ENCODE data around the gene COL20A1. TPM values are rescaled to one million over a fixed set of nuclear protein-coding genes. Genes with fewer than 3 reads are reported as not detected.
"Not testable (repeated sequence)": the region's sequence is repeated elsewhere in the genome, so short reads cannot be mapped to it uniquely, and the experiment has no call there.

Gene COL20A1
- total and polyA plus RNA-seq, 3 experiments from 2014 or later: 0.04 TPM; not detected in 2

DNA sequence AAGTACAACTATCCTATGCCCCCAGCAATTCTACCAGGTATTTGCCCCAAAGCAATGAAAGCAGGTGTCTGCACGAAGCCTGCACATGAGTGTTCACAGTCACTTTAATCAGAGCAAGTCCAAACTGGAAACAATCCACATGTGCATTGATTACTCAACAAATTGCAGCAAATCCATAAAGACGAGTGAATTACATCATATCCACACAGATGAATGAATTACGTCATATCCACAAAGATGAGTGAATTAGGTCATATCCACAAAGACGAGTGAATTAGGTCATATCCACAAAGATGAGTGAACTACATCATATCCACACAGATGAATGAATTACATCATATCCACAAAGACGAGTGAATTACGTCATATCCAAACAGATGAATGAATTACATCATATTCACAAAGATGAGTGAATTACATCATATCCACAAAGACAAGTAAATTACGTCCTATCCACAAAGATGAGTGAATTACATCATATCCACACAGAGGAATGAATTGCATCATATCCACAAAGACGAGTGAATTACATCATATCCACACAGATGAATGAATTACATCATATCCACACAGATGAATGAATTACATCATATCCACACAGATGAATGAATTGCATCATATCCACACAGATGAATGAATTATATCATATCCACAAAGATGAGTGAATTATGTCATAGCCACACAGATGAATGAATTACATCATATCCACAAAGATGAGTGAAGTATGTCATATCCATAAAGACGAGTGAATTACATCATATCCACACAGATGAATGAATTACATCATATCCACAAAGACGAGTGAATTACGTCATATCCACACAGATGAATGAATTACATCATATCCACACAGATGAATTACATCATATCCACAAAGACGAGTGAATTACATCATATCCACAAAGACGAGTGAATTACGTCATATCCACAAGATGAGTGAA is 46.4 kb downstream of the COL20A1 start:
- H3K9me3 ChIP-seq (ENCODE audit: low read length); H3K4me1 ChIP-seq (ENCODE audit: insufficient read depth, low read length); CTCF ChIA-PET; DNase-seq; POLR2A ChIA-PET; H3K4me1 Mint-ChIP-seq; H3K36me3 Mint-ChIP-seq; H3K9me3 Mint-ChIP-seq; H3K27ac ChIP-seq (ENCODE audit: low read depth, low read length); H3K4me3 Mint-ChIP-seq; H3K27me3 ChIP-seq (ENCODE audit: insufficient read depth, low read length, poor library complexity, severe bottlenecking); H3K4me3 ChIP-seq (ENCODE audit: low read length); H3K27ac Mint-ChIP-seq; H3K36me3 ChIP-seq (ENCODE audit: insufficient read depth, low read length): not testable (repeated sequence)
- H3K27me3 Mint-ChIP-seq: peaks cover 6 to 47% of the 10 kb centered on the region in 2 donors

DNA sequence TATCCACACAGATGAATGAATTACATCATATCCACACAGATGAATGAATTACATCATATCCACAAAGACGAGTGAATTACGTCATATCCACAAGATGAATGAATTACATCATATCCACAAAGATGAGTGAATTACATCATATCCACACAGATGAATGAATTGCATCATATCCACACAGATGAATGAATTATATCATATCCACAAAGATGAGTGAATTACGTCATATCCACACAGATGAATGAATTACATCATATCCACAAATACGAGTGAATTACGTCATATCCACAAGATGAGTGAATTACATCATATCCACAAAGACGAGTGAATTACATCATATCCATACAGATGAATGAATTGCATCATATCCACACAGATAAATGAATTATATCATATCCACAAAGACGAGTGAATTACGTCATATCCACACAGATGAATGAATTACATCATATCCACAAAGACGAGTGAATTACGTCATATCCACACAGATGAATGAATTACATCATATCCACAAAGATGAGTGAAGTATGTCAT is 47.2 kb downstream of the COL20A1 start:
- H3K27ac Mint-ChIP-seq; H3K27ac ChIP-seq (ENCODE audit: low read depth, low read length); H3K9me3 Mint-ChIP-seq: not testable (repeated sequence)

DNA sequence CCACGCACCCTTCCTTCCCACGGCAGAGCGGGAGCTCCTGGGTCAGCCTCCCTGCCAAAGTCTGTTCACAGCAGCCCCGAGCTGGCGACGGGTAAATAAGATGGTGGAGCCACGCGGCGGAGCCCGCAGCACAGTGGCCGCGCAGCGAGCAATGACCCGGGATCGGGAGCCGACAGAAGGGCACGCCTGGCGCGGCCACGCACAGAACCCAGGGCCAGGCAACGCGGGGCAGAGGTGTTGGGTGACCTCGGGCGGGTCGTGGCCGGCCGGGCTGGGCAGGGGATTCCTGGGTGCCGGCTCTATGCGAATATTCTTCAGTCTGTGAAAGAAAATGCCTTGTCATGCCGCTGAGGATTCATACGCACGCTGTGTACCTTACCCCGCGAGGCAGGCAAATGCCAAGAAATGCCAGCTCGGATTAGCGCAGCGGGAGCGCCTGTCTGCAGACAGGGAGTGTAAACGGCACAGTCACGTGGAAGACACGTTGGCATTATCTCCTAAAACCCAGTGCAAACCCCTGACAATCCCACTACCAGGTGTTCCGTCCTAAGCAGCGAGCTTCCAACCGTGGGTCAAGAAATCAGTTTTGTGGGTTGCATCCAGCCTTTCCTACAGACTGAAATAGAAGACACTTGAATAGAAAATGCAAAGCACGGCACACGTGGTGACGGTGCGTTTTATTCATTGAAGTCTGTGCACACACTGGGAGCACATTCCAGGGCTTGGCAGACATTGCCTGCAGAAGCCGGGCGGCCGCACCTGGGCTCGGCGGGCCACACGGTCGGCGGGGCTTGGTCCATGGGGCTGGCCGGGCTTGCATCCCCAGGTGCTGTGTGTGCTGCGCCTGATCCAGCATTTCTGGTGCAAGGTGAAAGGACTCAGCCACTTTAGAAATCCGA is 49.8 kb downstream of the COL20A1 start:
- ChIA-PET CTCF (no interaction called here), POLR2A (no interaction called here)
- Mint-ChIP-seq H3K4me3 (no peak overlapping the region), H3K9me3 (no peaks in the 10 kb centered on the region), H3K27me3 (peaks cover 0 to 26% of the 10 kb centered on the region in 2 donors), H3K4me1 (no peaks in the 10 kb centered on the region), H3K27ac (no peak overlapping the region), H3K36me3 (no peaks in the 10 kb centered on the region)
- Histone ChIP-seq H3K36me3 (ENCODE audit: insufficient read depth, low read length) (no peaks in the 10 kb centered on the region), H3K27me3 (ENCODE audit: insufficient read depth, low read length, poor library complexity, severe bottlenecking) (no peaks in the 10 kb centered on the region), H3K27ac (ENCODE audit: low read depth, low read length) (no peak overlapping the region), H3K4me3 (ENCODE audit: low read length) (no peak overlapping the region), H3K4me1 (ENCODE audit: insufficient read depth, low read length) (no peaks in the 10 kb centered on the region), H3K9me3 (ENCODE audit: low read length) (no peaks in the 10 kb centered on the region)
- DNase-seq: no peak

More for the DNA sequence above, 47.2 kb downstream of the COL20A1 start:
- DNase-seq; H3K27me3 ChIP-seq (ENCODE audit: insufficient read depth, low read length, poor library complexity, severe bottlenecking); H3K9me3 ChIP-seq (ENCODE audit: low read length); H3K4me1 ChIP-seq (ENCODE audit: insufficient read depth, low read length); H3K36me3 Mint-ChIP-seq; H3K4me3 ChIP-seq (ENCODE audit: low read length); H3K4me3 Mint-ChIP-seq; POLR2A ChIA-PET; H3K4me1 Mint-ChIP-seq; H3K36me3 ChIP-seq (ENCODE audit: insufficient read depth, low read length); CTCF ChIA-PET: not testable (repeated sequence)
- peaks cover 4 to 44% of the 10 kb centered on the region in 2 donors for H3K27me3 Mint-ChIP-seq

DNA sequence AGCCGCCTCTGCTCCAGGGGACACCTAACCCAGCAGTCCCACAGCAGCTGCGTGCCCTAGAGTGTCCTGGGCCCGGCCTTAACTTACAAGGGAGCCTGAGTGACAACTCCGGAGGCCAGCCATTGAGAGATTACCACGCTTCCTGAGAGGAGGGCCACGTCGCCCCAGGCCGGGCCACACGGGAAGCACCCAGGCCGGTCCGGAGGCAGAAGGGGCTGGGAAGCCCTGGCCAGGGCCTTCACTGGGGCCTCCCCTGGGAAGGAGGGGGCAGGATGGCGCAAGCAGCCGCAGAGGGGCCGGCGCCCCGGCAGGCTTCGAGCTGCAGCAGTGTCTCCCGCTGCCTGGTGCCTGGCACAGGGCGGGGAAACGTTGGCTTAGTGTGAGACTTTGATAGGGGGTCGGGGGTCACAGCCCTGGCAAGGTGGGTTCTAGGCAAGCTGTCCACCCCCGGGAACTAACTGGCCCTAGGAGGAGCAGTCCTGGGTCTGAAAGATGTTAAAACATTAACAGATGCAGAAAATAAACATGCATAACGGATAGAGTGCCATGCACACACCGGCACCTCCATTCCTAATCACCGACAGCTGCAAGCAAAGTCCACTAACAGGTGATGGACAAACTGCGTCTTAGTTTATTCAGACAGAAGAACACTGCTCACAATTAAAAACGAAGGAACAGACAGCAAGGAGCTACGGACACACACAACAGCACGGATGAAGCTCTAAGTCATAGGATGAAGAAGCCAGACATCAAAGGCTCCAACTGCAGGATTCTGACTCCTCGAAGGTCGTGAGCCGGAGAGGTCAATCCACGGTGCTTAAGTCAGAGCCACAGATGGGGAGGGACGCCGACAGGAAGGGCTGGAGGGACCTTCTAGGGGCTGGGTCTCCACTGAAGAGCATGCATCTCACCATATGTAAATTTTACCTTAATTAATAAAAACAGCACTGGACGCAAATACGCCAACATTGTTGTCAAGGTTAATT is 50.8 kb downstream of the COL20A1 start:
- ChIA-PET POLR2A (no interaction called here), CTCF (no interaction called here)

DNA sequence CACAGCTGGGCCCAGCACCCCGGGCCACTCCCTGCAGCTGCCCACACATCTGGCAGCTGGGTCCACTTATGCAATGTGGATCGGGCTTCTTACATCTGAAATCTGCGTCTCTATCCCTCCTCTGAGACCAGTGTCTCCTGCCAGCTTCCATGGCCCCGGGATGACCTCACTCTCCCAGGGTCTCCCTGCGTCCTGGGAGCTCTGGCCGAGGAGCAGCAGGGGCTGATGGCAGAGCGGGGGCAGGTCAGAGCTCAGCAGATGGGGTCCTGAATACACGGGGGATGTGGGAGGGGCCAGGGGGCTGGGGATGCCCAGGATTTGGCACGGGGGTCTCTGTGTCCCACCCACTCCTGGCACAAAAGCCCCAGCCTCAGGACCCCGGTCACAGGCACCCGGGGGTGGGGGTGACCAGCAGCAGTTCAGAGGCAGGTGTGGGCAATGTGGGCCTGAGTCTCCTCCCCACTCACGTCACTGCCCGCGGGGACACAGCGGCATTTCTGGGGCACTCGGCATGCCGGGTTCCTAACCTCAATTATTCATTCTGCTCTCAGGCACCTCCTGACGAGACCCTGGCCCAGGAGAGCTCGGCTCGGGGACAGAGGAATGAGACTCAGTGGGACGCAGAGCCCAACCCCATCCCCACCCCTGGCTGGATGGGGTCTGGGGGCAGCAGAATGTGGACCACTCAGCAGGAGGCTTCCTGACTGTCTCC is 51.8 kb downstream of the COL20A1 start:
- no peak overlapping the region for H3K27ac Mint-ChIP-seq
- H3K4me1 ChIP-seq (ENCODE audit: insufficient read depth, low read length): no peaks in the 10 kb centered on the region
- H3K4me3 Mint-ChIP-seq: no peak overlapping the region
- no peaks in the 10 kb centered on the region for H3K36me3 Mint-ChIP-seq
- no peak for DNase-seq
- no peaks in the 10 kb centered on the region for H3K4me1 Mint-ChIP-seq
- no peaks in the 10 kb centered on the region for H3K36me3 ChIP-seq (ENCODE audit: insufficient read depth, low read length)
- no peaks in the 10 kb centered on the region for H3K9me3 ChIP-seq (ENCODE audit: low read length)
- ChIA-PET CTCF (no interaction called here), POLR2A (no interaction called here)
- H3K4me3 ChIP-seq (ENCODE audit: low read length): no peak overlapping the region
- H3K27me3 Mint-ChIP-seq: peaks cover 0 to 19% of the 10 kb centered on the region in 2 donors
- no peak overlapping the region for H3K27ac ChIP-seq (ENCODE audit: low read depth, low read length)
- no peaks in the 10 kb centered on the region for H3K27me3 ChIP-seq (ENCODE audit: insufficient read depth, low read length, poor library complexity, severe bottlenecking)
- no peaks in the 10 kb centered on the region for H3K9me3 Mint-ChIP-seq

More for the DNA sequence above, 50.8 kb downstream of the COL20A1 start:
- H3K27me3 Mint-ChIP-seq: peaks cover 0 to 19% of the 10 kb centered on the region in 2 donors
- H3K36me3 Mint-ChIP-seq: no peaks in the 10 kb centered on the region
- H3K27ac Mint-ChIP-seq: no peak overlapping the region
- Histone ChIP-seq H3K9me3 (ENCODE audit: low read length) (no peaks in the 10 kb centered on the region), H3K27ac (ENCODE audit: low read depth, low read length) (no peak overlapping the region), H3K4me1 (ENCODE audit: insufficient read depth, low read length) (no peaks in the 10 kb centered on the region), H3K36me3 (ENCODE audit: insufficient read depth, low read length) (no peaks in the 10 kb centered on the region), H3K4me3 (ENCODE audit: low read length) (no peak overlapping the region), H3K27me3 (ENCODE audit: insufficient read depth, low read length, poor library complexity, severe bottlenecking) (no peaks in the 10 kb centered on the region)
- no peak for DNase-seq
- H3K4me1 Mint-ChIP-seq: no peaks in the 10 kb centered on the region
- H3K4me3 Mint-ChIP-seq: no peak overlapping the region
- no peaks in the 10 kb centered on the region for H3K9me3 Mint-ChIP-seq

DNA sequence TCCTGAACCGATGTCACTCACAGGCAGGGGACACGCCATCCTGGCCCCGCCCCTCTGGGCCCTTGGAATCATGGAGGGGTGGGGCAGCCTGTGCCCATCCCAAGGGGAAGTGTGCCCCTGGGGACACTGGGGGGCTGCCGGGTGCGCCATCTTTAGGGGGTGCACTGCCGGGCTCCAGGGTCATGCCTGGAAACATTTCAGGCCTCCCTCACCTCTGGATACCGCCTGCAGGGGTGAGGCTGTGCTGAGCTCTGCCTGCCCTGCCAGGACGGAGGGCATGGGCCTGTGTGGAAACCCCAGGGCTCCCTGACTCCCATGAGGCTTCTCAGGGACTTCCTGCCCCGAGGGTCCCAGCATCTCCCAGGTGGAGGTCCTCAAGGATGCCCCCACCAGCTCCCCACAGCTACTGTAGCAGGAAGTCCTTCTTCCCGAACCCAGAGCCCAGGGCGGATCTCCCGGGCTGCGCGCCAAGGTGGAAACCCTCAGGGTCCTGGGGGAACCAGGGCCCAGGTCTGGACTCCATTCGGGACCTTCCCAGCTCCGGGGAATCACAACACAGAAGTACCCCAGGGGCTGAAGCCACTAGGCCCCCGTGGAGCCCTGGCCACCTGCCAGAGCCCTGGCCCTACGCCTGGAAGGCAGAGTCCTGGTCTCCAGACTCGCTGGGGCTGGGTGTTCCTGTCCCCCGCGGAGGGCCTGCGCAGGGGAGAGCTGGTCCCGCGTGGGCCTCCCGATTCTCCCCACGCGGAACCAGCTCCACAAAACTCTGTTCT is 52.5 kb downstream of the COL20A1 start:
- Mint-ChIP-seq H3K27ac (no peak overlapping the region), H3K4me1 (no peaks in the 10 kb centered on the region), H3K4me3 (no peak overlapping the region), H3K9me3 (no peaks in the 10 kb centered on the region), H3K36me3 (no peaks in the 10 kb centered on the region), H3K27me3 (peaks cover 0 to 19% of the 10 kb centered on the region in 2 donors)
- Histone ChIP-seq H3K36me3 (ENCODE audit: insufficient read depth, low read length) (no peaks in the 10 kb centered on the region), H3K27ac (ENCODE audit: low read depth, low read length) (no peak overlapping the region), H3K4me1 (ENCODE audit: insufficient read depth, low read length) (no peaks in the 10 kb centered on the region), H3K27me3 (ENCODE audit: insufficient read depth, low read length, poor library complexity, severe bottlenecking) (no peaks in the 10 kb centered on the region), H3K4me3 (ENCODE audit: low read length) (no peak overlapping the region), H3K9me3 (ENCODE audit: low read length) (no peaks in the 10 kb centered on the region)
- ChIA-PET POLR2A (no interaction called here), CTCF (no interaction called here)
- no peak for DNase-seq

Data from CD8-positive, alpha-beta memory T cell (primary cell).